Uterus (tissue), 4 donors: ENCODE results near the gene PCSK4. TPM values are rescaled to one million over a fixed set of nuclear protein-coding genes. Genes with fewer than 3 reads are reported as not detected.
A peak's percentile ranks its signal among the peaks of the same experiment; 100 is the strongest.
"Not testable (repeated sequence)": the region's sequence is repeated elsewhere in the genome, so short reads cannot be mapped to it uniquely, and the experiment has no call there.

Source experiments
- DNase-seq, 2 donors: peaks; one replicate each; pipeline ENCODE4 v3.0.0-alpha.2; 2019 to 2020
- H3K27ac ChIP-seq, 2 donors: fragments of 200-600 bp; sonication (generic); 1 replicate in 1 of 2; 2 replicates in 1 of 2; pipeline ENCODE4 v1.5.1; 2016 to 2018
- H3K27me3 ChIP-seq, 2 donors: fragments of 200-600 bp; sonication (generic); one replicate each; pipeline ENCODE4 v1.5.1; 2018 to 2019; ENCODE audit warnings: control low read depth in 1 of 2
- H3K36me3 ChIP-seq, 2 donors: fragments of 200-600 bp; sonication (generic); one replicate each; pipeline ENCODE4 v1.5.1; 2019; ENCODE audit warnings: control low read depth in 1 of 2
- H3K4me1 ChIP-seq, 2 donors: fragments of 200-600 bp; sonication (generic); one replicate each; pipeline ENCODE4 v1.5.1; 2018 to 2019; ENCODE audit warnings: control low read depth in 1 of 2
- H3K4me3 ChIP-seq, 2 donors: fragments of 200-600 bp; sonication (generic); 1 replicate in 1 of 2; 2 replicates in 1 of 2; pipeline ENCODE4 v1.5.1; 2018 to 2019; ENCODE audit warnings: mild to moderate bottlenecking in 1 of 2
- H3K9me3 ChIP-seq, 2 donors: fragments of 200-600 bp; sonication (generic); one replicate each; pipeline ENCODE4 v1.5.1; 2019; ENCODE audit warnings: control low read depth in 1 of 2
- POLR2A ChIP-seq, 2 donors: fragments of 450-650 bp; IDR thresholded peaks; one replicate each; pipeline ENCODE4 v1.6.1; 2016; ENCODE audit warnings: antibody characterized with exemption in 2 of 2, mild to moderate bottlenecking in 1 of 2, moderate library complexity in 1 of 2
- intact Hi-C: fragments of 100-400 bp; cut with DNase I; formaldehyde crosslinking; loops from one replicate; pipeline ENCODE4 v1.15.1; 2023; ENCODE audit warnings: low total_unique reads
- total RNA-seq, 4 donors: library from RNA; depleted of rRNA in 3 of 4; stranded (reverse); fragments of >200 nt in 3 of 4; gene quantifications; one replicate each; pipeline versions ENCODE4 v1.1.0 to v1.2.4, GENCODE V29; 2014 to 2023
- TF ChIP-seq, protein P1 (sequence below), 4 experiments: fragments of 200-600 bp in 2 of 4; fragments of 450-650 bp in 2 of 4; sonication (generic) in 2 of 4; IDR thresholded peaks; one replicate each; pipeline ENCODE4 v1.5.1; 2016 to 2019; ENCODE audit warnings: antibody characterized with exemption in 4 of 4, mild to moderate bottlenecking in 2 of 4, moderate library complexity in 1 of 4
- donor health status: DM: yes; HTN: yes; CAD: no.

Gene PCSK4
- 1 to 10 TPM in 2 of 4 donors, under 1 TPM in 1, not detected in 1; under 0.01 to 6.4 (median 4.6) TPM for total RNA-seq

DNA sequence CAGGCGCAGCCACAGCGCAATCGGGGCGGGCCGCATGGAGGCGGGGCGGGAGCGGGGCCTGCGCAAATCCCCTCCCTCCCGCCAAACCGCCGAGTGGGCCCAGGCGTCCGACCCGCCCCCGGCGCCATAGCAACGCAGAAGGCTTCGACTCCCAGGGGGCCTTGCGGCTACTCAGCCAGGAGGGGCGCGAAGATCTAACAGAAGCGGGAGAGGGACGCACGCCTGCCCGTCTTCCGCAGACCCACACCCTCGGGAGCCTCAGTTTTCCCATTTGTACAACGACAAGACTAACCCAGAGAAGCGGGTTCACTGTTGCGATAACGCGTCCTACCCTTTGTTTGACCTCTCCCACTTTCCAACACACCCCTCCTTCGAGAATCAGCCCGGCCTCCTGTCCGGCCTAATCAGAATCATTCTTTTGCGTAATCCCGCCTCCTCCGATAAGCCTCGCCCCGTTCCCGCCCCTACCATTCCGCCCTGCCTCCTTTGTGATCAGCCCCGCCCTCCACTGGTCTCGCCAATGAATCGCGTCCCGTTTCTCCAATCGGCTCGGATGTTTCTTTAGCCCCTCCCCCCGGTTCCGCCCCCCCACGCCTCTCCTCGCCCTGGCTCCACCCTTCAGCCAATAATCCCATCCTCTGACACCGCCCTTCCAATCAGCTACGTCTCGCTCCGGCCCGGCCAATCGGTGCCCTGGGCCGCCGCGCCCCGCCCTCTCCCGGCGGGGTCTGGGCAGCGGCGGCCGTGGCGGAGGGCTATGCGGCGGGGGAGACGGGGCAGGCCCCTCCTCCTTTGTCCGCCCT, at the start of gene PCSK4:
TSS of gene PCSK4 (minus strand) at position 40 of the 803 bp plus-strand sequence. CDS start at position 36, 4 bp downstream.
- DNase-seq = peak; percentile 99 to 100
- intact Hi-C loops = no loop called here
- peaks cover 0 to 6% of the 10 kb centered on the region in 2 donors for H3K4me1 ChIP-seq
- H3K4me3 ChIP-seq = peak within 1 kb of the TSS; percentile 44 to 45
- H3K27ac ChIP-seq = peak within 1 kb of the TSS; percentile 69 to 80
- TF ChIP-seq POLR2A (IDR thresholded peaks at IDR 0.05) = peak in 1 of 2 donors; percentile 40
- TF ChIP-seq, protein P1, sequence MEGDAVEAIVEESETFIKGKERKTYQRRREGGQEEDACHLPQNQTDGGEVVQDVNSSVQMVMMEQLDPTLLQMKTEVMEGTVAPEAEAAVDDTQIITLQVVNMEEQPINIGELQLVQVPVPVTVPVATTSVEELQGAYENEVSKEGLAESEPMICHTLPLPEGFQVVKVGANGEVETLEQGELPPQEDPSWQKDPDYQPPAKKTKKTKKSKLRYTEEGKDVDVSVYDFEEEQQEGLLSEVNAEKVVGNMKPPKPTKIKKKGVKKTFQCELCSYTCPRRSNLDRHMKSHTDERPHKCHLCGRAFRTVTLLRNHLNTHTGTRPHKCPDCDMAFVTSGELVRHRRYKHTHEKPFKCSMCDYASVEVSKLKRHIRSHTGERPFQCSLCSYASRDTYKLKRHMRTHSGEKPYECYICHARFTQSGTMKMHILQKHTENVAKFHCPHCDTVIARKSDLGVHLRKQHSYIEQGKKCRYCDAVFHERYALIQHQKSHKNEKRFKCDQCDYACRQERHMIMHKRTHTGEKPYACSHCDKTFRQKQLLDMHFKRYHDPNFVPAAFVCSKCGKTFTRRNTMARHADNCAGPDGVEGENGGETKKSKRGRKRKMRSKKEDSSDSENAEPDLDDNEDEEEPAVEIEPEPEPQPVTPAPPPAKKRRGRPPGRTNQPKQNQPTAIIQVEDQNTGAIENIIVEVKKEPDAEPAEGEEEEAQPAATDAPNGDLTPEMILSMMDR (IDR thresholded peaks at IDR 0.05) = peak in 1 of 4 experiments; percentile 6
- no peaks in the 10 kb centered on the region for H3K27me3 ChIP-seq
- H3K9me3 ChIP-seq = no peaks in the 10 kb centered on the region
- no peaks in the 10 kb centered on the region for H3K36me3 ChIP-seq

DNA sequence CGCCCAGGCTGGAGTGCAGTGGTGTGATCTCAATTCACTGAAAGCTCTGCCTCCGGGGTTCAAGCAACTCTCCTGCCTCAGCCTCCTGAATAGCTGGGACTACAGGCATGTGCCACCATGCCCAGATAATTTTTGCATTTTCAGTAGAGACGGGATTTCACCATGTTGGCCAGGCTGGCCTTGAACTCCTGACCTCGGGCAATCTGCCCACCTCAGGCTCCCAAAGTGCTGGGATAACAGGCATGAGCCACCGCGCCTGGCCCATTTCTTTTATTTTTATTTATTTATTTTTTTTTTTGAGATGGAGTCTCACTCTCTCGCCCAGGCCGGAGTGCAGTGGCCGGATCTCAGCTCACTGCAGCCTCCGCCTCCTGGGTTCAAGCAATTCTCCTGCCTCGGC, 49.6 kb upstream of the PCSK4 start:
- H3K36me3 ChIP-seq, H3K9me3 ChIP-seq, H3K4me3 ChIP-seq, DNase-seq, H3K4me1 ChIP-seq, H3K27me3 ChIP-seq: not testable (repeated sequence)
- intact Hi-C loops = loop anchor here (10.0 kb wide), 2 partner anchors 225 to 285 kb away; no protein-coding TSS in a partner anchor
- H3K27ac ChIP-seq = peak overlapping the region; percentile 15 to 73

DNA sequence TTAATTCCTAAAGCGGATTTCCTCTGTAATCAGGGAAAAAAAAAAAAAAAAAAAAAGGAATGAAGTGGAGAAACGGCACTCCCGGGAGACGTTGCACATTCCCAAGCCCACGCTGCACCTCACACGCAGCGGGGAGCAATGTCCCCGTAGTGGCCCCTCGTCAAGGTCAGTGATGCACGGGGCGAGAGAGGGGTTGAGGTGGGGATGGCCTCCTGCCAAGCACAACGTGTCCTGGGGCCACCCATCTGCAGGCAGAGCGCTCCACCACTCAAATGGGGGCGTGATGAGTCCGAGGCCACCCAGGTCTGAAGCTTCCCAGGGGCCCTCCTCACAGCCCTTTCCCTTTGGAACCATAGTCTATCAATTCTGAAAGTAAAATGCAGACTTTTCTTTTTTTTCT, 48.8 kb upstream of the PCSK4 start:
- H3K36me3 ChIP-seq = no peaks in the 10 kb centered on the region
- intact Hi-C loops = no loop called here
- TF ChIP-seq, protein P1 (IDR thresholded peaks at IDR 0.05) = no peak
- TF ChIP-seq POLR2A (IDR thresholded peaks at IDR 0.05) = no peak
- DNase-seq = no peak
- H3K27ac ChIP-seq = no peak overlapping the region
- peaks cover 0 to 5% of the 10 kb centered on the region in 2 donors for H3K4me1 ChIP-seq
- no peak overlapping the region for H3K4me3 ChIP-seq
- no peaks in the 10 kb centered on the region for H3K27me3 ChIP-seq
- H3K9me3 ChIP-seq = no peaks in the 10 kb centered on the region

DNA sequence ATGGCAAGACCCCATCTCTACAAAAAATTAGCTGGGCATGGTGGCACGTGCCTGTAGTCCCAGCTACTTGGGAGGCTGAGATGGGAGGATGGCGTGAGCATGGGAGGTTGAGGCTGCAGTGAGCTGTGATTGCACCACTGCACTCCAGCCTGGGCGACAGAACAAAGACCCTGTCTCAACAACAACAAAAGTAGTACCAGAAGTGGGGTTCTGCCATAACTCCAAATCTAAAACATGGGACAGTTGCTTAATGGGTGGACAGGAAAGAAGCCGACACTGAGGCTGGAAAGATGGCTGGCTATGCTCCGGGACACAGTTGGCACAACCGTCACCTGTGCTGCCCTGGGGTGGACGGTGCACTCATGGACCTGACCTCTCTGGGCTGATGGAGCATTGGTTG, 45.5 kb upstream of the PCSK4 start:
- H3K4me1 ChIP-seq, H3K9me3 ChIP-seq, H3K27ac ChIP-seq, H3K27me3 ChIP-seq, intact Hi-C loops, H3K4me3 ChIP-seq, H3K36me3 ChIP-seq, DNase-seq: not testable (repeated sequence)

DNA sequence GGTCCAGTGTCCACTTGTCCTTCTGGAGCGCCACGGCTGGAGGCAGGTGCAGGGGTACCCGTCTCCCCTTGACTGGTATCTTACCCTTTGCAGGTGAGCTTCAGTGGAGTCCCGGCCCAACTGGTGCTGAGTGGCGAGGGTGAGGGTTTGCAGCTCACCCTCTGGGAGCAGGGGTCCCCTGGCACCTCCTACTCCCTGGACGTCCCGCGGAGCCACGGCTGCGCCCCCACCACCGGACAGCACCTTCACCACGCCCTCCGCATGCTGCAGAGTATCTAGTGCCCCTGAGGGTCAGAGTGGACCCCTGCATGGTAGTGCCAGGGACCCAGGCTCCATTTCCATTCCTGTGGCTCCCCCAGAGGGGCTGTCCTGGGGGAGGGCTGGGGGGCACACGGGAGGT, 44.8 kb upstream of the PCSK4 start:
- H3K9me3 ChIP-seq = no peaks in the 10 kb centered on the region
- intact Hi-C loops = no loop called here
- H3K36me3 ChIP-seq = no peaks in the 10 kb centered on the region
- no peak for DNase-seq
- TF ChIP-seq, protein P1 (IDR thresholded peaks at IDR 0.05) = no peak
- TF ChIP-seq POLR2A (IDR thresholded peaks at IDR 0.05) = no peak
- H3K4me1 ChIP-seq = peaks cover 0 to 5% of the 10 kb centered on the region in 2 donors
- H3K4me3 ChIP-seq = no peak overlapping the region
- no peak overlapping the region for H3K27ac ChIP-seq
- H3K27me3 ChIP-seq = no peaks in the 10 kb centered on the region

DNA sequence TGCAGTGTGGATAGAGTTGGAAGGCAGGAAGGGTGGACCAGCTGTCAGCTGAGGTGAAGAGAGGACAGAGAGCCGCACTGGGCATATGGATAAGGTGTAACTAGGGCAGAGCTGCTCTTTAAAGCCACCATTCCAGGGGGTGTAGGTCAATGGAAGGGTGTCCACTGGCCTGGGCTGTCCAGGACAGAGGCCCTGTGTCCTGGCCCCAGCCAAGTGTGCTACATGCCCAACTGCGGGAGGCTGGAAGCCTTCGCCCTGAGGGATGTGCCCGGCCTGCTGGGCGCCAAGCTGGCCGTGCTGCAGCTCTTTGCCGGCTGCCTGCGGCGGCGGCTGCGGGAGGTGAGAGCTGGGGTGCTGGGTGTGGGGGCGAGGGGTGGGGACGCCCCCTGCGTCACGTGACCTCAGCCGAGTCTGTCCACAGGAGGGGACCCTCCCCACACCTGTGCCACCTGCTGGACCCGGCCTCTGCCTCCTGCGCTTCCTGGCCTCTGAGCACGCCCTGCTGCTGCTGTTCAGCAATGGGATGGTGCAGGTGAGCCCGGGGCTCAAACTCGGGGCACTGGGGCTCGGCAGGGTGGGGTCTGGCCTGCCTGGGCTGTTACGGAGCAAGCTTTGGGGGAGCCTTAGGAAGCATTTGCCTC, 43.5 kb upstream of the PCSK4 start:
- H3K9me3 ChIP-seq = no peaks in the 10 kb centered on the region
- no peak overlapping the region for H3K27ac ChIP-seq
- intact Hi-C loops = no loop called here
- TF ChIP-seq, protein P1 (IDR thresholded peaks at IDR 0.05) = no peak
- no peak for TF ChIP-seq POLR2A (IDR thresholded peaks at IDR 0.05)
- no peak for DNase-seq
- H3K4me1 ChIP-seq = peaks cover 0 to under 1% of the 10 kb centered on the region in 2 donors
- H3K27me3 ChIP-seq = no peaks in the 10 kb centered on the region
- H3K36me3 ChIP-seq = no peaks in the 10 kb centered on the region
- H3K4me3 ChIP-seq = no peak overlapping the region
